ENCODE measurements around the gene PCNX3.

Gene PCNX3

DNA sequence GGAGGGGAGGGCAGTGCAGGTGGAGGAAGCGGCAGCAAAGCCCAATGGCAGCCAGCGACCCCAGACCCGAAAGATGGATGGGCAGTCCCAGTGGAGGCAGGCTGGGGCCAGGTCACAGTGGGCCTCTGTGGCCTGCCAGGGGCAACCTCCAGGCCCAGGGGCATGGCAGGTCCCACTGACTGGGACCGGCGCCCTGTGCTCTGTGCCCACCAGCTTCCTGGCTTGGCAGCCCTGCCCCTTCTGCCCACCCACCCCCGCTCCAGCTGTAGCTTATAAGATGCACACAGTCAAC is 15.7 kb upstream of the PCNX3 start:
- Histone ChIP-seq H3K36me3 (peaks cover 25% of the 10 kb centered on the region), H3K4me3 (ENCODE audit: low read depth, low read length) (no peak overlapping the region), H3K27me3 (ENCODE audit: insufficient read depth, low read depth, severe bottlenecking) (no peaks in the 10 kb centered on the region), H3K27ac (no peak overlapping the region), H3K9me3 (ENCODE audit: severe bottlenecking) (no peaks in the 10 kb centered on the region)
- no peak for TF ChIP-seq CTCF (IDR thresholded peaks at IDR 0.05; ENCODE audit: low read depth, low read length)
- DNase-seq = no peak

- H3K27me3 ChIP-seq (ENCODE audit: insufficient read depth, low read depth, severe bottlenecking) = no peaks in the 10 kb centered on the region
- H3K27ac ChIP-seq = no peak overlapping the region
- no peak for DNase-seq
- no peak for TF ChIP-seq CTCF (IDR thresholded peaks at IDR 0.05; ENCODE audit: low read depth, low read length)
- no peaks in the 10 kb centered on the region for H3K9me3 ChIP-seq (ENCODE audit: severe bottlenecking)
- no peak overlapping the region for H3K4me3 ChIP-seq (ENCODE audit: low read depth, low read length)
- H3K36me3 ChIP-seq = peaks cover 32% of the 10 kb centered on the region
Observed at GRCh38 chr11:65604258-65604657, 11.3 kb upstream of the PCNX3 start.

DNA sequence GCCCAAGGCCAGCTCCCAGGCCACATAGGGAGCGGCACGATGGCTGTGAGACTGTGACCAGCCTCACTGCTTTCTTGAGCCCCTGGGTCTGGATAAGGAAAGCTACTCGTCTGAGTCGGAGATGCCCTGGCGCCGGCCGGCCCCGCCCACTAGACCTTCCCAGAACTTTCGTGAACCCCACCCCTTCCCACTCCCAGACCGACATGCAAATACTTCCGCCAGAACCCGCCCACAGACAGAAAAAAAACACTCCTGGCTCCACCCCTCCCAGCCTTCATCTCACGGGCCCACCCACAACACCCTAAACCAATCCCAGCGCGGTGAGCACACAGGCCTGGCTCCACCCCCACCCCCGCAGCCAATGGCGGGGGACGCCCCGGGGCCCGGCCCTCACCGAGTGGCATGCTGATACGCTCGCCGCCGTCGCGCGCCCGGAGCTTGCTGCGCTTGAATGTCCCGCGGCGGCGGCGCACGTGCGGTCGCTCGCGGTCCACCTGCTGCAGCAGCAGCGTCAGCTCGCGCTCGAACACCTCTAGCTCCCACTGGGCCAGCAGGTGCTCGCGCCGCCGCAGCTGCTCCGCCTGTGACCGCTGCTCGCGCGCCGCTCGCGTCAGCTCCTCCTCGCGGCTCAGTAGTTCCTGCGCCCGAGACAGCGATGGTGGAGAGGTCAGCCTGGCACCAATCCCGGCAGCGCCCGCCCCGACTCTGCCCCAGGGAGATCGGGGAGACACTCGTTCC is 8.5 kb upstream of the PCNX3 start:
- Histone ChIP-seq H3K27ac (peak overlapping the region; percentile 58), H3K4me3 (ENCODE audit: low read depth, low read length) (peak overlapping the region; percentile 34), H3K9me3 (ENCODE audit: severe bottlenecking) (no peaks in the 10 kb centered on the region), H3K36me3 (peaks cover 46% of the 10 kb centered on the region), H3K27me3 (ENCODE audit: insufficient read depth, low read depth, severe bottlenecking) (no peaks in the 10 kb centered on the region)
- TF ChIP-seq CTCF (IDR thresholded peaks at IDR 0.05; ENCODE audit: low read depth, low read length) = no peak
- DNase-seq = peak; percentile 94

- H3K27me3 ChIP-seq (ENCODE audit: insufficient read depth, low read depth, severe bottlenecking) = no peaks in the 10 kb centered on the region
- H3K9me3 ChIP-seq (ENCODE audit: severe bottlenecking) = no peaks in the 10 kb centered on the region
- H3K27ac ChIP-seq = peak overlapping the region; percentile 41; the same call in 1 of the 2 replicates
- peak overlapping the region; percentile 34 for H3K4me3 ChIP-seq (ENCODE audit: low read depth, low read length)
- H3K36me3 ChIP-seq = peaks cover 54% of the 10 kb centered on the region
- DNase-seq = no peak
- TF ChIP-seq CTCF (IDR thresholded peaks at IDR 0.05; ENCODE audit: low read depth, low read length) = no peak
Observed at GRCh38 chr11:65607614-65608426, 7.8 kb upstream of the PCNX3 start.

DNA sequence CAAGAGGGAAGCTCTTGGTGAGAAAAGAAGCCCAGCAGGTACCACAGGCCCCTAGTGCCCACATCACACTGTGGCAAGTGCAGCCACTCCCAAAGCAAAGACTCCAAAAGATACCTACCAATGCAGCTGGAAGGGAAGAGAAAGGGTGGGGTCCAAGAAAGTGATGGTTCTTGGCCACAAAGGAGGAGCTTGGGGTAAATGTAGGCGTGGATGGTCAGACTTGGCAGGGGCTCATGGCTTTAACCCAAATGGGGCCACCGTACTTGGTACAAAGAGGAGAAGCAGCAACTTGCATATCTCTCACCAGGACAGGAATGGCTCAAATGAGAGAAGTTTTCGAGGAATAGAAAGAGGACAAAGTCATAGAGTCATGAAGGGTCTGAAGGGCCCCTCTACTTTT is 6.3 kb upstream of the PCNX3 start:
- no peak for TF ChIP-seq CTCF (IDR thresholded peaks at IDR 0.05; ENCODE audit: low read depth, low read length)
- Histone ChIP-seq H3K9me3 (ENCODE audit: severe bottlenecking) (no peaks in the 10 kb centered on the region), H3K4me3 (ENCODE audit: low read depth, low read length) (no peak overlapping the region), H3K27me3 (ENCODE audit: insufficient read depth, low read depth, severe bottlenecking) (no peaks in the 10 kb centered on the region), H3K27ac (no peak overlapping the region), H3K36me3 (peaks cover 48% of the 10 kb centered on the region)
- no peak for DNase-seq

Measured in WERI-Rb-1 (cell line).